ENCODE results near the gene FRMD6.
A peak's percentile ranks its signal among the peaks of the same experiment; 100 is the strongest.

FRMD6 gene

GRCh38 chr14:51666070-51666469 lies 14.4 kb downstream of the FRMD6 start:
- DNase-seq (ENCODE audit: low spot score) = no peak
- no peak for FAIRE-seq

- FAIRE-seq (no peak), DNase-seq (ENCODE audit: low spot score) (no peak)
These were observed 15.1 kb downstream of the FRMD6 start for GRCh38 chr14:51666826-51667225.

GRCh38 chr14:51668870-51669269 lies 17.2 kb downstream of the FRMD6 start:
- DNase-seq (ENCODE audit: low spot score) (no peak), FAIRE-seq (no peak)

- peak; percentile 59 for DNase-seq (ENCODE audit: low spot score)
- FAIRE-seq = peak; percentile 81
These were observed 22.7 kb downstream of the FRMD6 start for GRCh38 chr14:51674294-51675002.

- DNase-seq (ENCODE audit: low spot score) = no peak
- FAIRE-seq = peak; percentile 17
These were observed 24.8 kb downstream of the FRMD6 start for GRCh38 chr14:51676549-51676948.

GRCh38 chr14:51677266-51677665 lies 25.6 kb downstream of the FRMD6 start:
- peak; percentile 37 for FAIRE-seq
- peak; percentile 9 for DNase-seq (ENCODE audit: low spot score)

- DNase-seq (ENCODE audit: low spot score) (no peak), FAIRE-seq (no peak)
These were observed 26.0 kb downstream of the FRMD6 start for GRCh38 chr14:51677738-51678137.

GRCh38 chr14:51680031-51680430 lies 28.3 kb downstream of the FRMD6 start:
- DNase-seq (ENCODE audit: low spot score) (no peak), FAIRE-seq (no peak)

GRCh38 chr14:51681411-51681810 lies 29.7 kb downstream of the FRMD6 start:
- FAIRE-seq = no peak
- DNase-seq (ENCODE audit: low spot score) = no peak

- no peak for DNase-seq (ENCODE audit: low spot score)
These were observed 30.7 kb downstream of the FRMD6 start for GRCh38 chr14:51682411-51682810.

GRCh38 chr14:51684760-51685159 lies 33.0 kb downstream of the FRMD6 start:
- FAIRE-seq (no peak), DNase-seq (ENCODE audit: low spot score) (no peak)

More at GRCh38 chr14:51682411-51682810, 30.7 kb downstream of the FRMD6 start:
- FAIRE-seq = no peak

GRCh38 chr14:51691176-51691575 lies 39.5 kb downstream of the FRMD6 start:
- DNase-seq (ENCODE audit: low spot score) (no peak), FAIRE-seq (no peak)

GRCh38 chr14:51692646-51693045 lies 40.9 kb downstream of the FRMD6 start:
- DNase-seq (ENCODE audit: low spot score) = no peak
- FAIRE-seq = no peak

- no peak for DNase-seq (ENCODE audit: low spot score)
- no peak for FAIRE-seq
These were observed 46.1 kb downstream of the FRMD6 start for GRCh38 chr14:51697848-51698247.

GRCh38 chr14:51701951-51702350 lies 50.2 kb downstream of the FRMD6 start:
- DNase-seq (ENCODE audit: low spot score) (no peak), FAIRE-seq (no peak)

- FAIRE-seq (no peak), DNase-seq (ENCODE audit: low spot score) (no peak)
These were observed 52.1 kb downstream of the FRMD6 start for GRCh38 chr14:51703787-51704186.

- no peak for DNase-seq (ENCODE audit: low spot score)
- FAIRE-seq = no peak
These were observed 52.8 kb downstream of the FRMD6 start for GRCh38 chr14:51704545-51704944.

- no peak for FAIRE-seq
These were observed 55.6 kb downstream of the FRMD6 start for GRCh38 chr14:51707327-51707726.

GRCh38 chr14:51711505-51711904 lies 59.8 kb downstream of the FRMD6 start:
- FAIRE-seq = no peak
- DNase-seq (ENCODE audit: low spot score) = no peak

More at GRCh38 chr14:51707327-51707726, 55.6 kb downstream of the FRMD6 start:
- no peak for DNase-seq (ENCODE audit: low spot score)

GRCh38 chr14:51715250-51715649 lies 63.5 kb downstream of the FRMD6 start:
- no peak for DNase-seq (ENCODE audit: low spot score)
- FAIRE-seq = no peak

- DNase-seq (ENCODE audit: low spot score) = no peak
- no peak for FAIRE-seq
These were observed 64.0 kb downstream of the FRMD6 start for GRCh38 chr14:51715742-51716141.

GRCh38 chr14:51716610-51717009 lies 64.9 kb downstream of the FRMD6 start:
- FAIRE-seq = no peak
- no peak for DNase-seq (ENCODE audit: low spot score)

- FAIRE-seq (no peak), DNase-seq (ENCODE audit: low spot score) (no peak)
These were observed 66.1 kb downstream of the FRMD6 start for GRCh38 chr14:51717766-51718165.

GRCh38 chr14:51719955-51720354 lies 68.2 kb downstream of the FRMD6 start:
- DNase-seq (ENCODE audit: low spot score) (no peak), FAIRE-seq (no peak)

Measured in RCC 7860 (cell line).